ENCODE results near the gene EFEMP1.

The EFEMP1 gene

DNA sequence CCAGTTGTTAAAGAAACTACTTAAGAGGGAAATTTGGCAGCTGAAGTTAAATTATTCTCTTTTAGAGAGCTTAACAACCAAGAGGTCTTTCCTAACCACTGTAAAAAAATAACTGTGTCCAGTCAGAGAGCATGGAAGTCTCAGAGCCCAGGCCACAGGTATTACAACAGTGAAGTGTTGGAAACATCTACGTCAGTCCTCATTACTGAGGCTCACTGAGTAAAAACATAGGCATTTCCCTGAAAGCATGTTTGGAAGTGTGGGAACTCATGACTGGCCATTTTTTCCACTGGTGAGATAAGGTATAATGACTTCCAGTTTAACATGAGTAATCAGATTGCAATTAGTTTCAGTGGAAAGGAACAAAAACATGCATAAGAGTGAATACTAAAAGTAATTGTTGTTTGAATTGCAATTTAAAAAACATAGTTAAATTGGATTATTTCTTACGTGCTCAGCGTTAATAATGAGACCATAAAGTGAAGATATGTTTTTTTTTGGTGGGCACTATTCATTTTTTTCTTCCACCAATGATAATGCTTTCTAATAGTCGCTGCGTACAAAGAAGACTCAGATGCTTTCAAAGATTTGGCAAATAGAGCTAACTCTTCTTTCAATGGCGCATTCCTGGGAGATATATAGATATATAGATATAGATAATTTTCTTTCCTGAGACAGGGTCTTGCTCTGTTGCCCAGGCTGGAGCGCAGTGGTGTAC is 60.8 kb downstream of the EFEMP1 start:
- Histone ChIP-seq H3K9me3 (no peaks in the 10 kb centered on the region), H3K27ac (peak overlapping the region; percentile 69; the same call in 1 of the 2 replicates)

DNA sequence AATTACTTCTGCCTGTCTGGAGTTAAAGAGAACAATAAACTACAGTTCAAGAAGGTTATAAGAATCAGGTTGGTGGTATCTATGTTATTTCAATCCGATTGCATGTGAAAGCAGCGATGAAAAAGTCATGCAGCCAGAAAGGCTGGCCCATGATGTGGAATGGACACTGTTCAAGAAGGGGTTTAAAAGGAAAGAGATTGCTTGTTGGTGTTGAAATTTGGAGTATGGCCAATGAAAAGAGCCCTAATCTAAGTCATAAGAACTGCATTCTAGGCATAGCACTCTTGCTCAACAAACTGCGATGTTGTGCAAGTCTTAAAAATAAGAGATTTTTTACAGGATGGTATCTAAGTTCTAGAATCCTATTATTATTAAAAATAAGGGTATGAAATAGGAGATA is 61.3 kb downstream of the EFEMP1 start:
- peak overlapping the region; percentile 60 for H3K4me2 ChIP-seq
- peaks cover 78% of the 10 kb centered on the region for H3K4me1 ChIP-seq
- no peaks in the 10 kb centered on the region for H3K9me3 ChIP-seq
- no peak overlapping the region for H3K9ac ChIP-seq
- peak overlapping the region; percentile 69; the same call in 1 of the 2 replicates for H3K27ac ChIP-seq
- no peaks in the 10 kb centered on the region for H3K36me3 ChIP-seq
- no peak for TF ChIP-seq Cebpa-rat (IDR thresholded peaks at IDR 0.05)
- H4K20me1 ChIP-seq: no peaks in the 10 kb centered on the region
- no peak overlapping the region for H3K4me3 ChIP-seq
- no peaks in the 10 kb centered on the region for H3K27me3 ChIP-seq

More for the DNA sequence above, 60.8 kb downstream of the EFEMP1 start:
- peak overlapping the region; percentile 60; the same call in 1 of the 2 replicates for H3K4me2 ChIP-seq
- TF ChIP-seq Cebpa-rat (IDR thresholded peaks at IDR 0.05): no peak
- peaks cover 75% of the 10 kb centered on the region for H3K4me1 ChIP-seq
- H3K4me3 ChIP-seq: no peak overlapping the region
- no peaks in the 10 kb centered on the region; the same call in 1 of the 2 replicates for H3K36me3 ChIP-seq
- no peak overlapping the region for H3K9ac ChIP-seq
- no peaks in the 10 kb centered on the region for H4K20me1 ChIP-seq
- no peaks in the 10 kb centered on the region for H3K27me3 ChIP-seq

DNA sequence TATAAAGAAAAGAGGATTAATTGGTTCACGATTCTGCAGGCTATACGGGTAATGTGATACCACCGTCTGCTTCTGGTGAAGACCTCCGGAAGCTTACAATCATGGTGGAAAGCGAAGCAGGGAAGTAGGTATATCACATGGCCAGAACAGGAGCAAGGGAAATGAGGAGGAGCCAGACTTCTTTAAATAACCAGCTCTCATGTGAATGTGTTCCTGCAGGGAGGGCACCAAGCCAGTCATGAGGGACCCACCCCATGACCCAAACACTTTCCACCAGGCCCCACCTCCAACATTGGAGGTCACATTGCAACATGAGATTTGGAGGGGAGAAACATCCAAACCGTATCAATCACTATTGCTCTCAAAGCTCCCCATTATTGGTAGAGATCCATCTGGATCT is 61.8 kb downstream of the EFEMP1 start:
- TF ChIP-seq Cebpa-rat (IDR thresholded peaks at IDR 0.05): no peak
- Histone ChIP-seq H3K36me3 (no peaks in the 10 kb centered on the region), H4K20me1 (no peaks in the 10 kb centered on the region), H3K4me2 (peak overlapping the region; percentile 60), H3K27me3 (no peaks in the 10 kb centered on the region), H3K4me3 (no peak overlapping the region), H3K9me3 (peaks cover 3% of the 10 kb centered on the region; the same call in 1 of the 2 replicates), H3K27ac (peak overlapping the region; percentile 69), H3K4me1 (peaks cover 82% of the 10 kb centered on the region), H3K9ac (no peak overlapping the region)

DNA sequence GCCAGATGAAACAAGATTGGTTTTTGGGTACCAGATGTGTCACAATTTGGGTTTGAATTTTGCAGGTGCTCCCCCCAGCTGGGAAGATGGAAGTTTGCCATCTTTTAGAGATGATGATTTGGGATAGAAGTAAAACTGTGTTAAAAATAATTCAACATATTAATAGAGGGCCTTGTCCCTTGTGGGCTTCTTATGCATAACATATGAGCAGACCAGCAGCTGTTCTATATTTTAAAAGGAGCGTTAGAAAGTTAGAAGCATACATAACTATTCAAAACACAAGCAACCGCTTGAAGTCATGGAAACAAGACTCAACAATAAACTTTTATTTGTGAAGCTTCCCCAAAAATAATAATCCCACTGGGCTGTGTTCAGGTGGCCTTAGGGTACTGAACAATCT is 62.8 kb downstream of the EFEMP1 start:
- no peaks in the 10 kb centered on the region for H4K20me1 ChIP-seq
- H3K4me3 ChIP-seq: no peak overlapping the region
- peak overlapping the region; percentile 69 for H3K27ac ChIP-seq
- no peak overlapping the region for H3K9ac ChIP-seq
- peaks cover 82% of the 10 kb centered on the region for H3K4me1 ChIP-seq
- TF ChIP-seq Cebpa-rat (IDR thresholded peaks at IDR 0.05): no peak
- H3K36me3 ChIP-seq: no peaks in the 10 kb centered on the region
- H3K4me2 ChIP-seq: peak overlapping the region; percentile 60
- H3K27me3 ChIP-seq: no peaks in the 10 kb centered on the region
- peaks cover 3% of the 10 kb centered on the region; the same call in 1 of the 2 replicates for H3K9me3 ChIP-seq

DNA sequence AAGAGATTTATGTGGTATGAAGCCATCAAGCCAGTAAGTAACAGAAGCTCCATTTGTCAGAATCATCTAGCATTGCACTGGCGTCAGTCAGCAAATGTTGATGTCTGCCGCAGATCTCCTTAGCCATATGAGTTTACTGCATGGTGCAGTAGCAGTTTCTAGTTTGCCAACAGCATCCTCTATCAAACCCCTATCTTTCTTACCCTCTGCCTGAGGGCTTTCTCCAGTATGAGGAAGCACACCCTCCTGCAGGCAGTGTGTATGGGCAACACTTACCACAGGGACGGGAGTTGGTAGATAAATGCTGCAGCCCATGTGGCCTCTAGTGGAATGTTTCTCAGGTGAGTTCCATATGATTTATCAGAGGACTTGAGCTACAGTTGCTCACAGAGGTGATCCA is 63.7 kb downstream of the EFEMP1 start:
- Histone ChIP-seq H3K4me3 (peak overlapping the region; percentile 4; the same call in 1 of the 2 replicates), H3K36me3 (no peaks in the 10 kb centered on the region), H4K20me1 (no peaks in the 10 kb centered on the region), H3K27me3 (no peaks in the 10 kb centered on the region), H3K9me3 (peaks cover 3% of the 10 kb centered on the region; the same call in 1 of the 2 replicates), H3K9ac (peak overlapping the region; percentile 20; the same call in 1 of the 2 replicates), H3K27ac (peak overlapping the region; percentile 69), H3K4me2 (peak overlapping the region; percentile 60), H3K4me1 (peaks cover 74% of the 10 kb centered on the region)
- no peak for TF ChIP-seq Cebpa-rat (IDR thresholded peaks at IDR 0.05)

DNA sequence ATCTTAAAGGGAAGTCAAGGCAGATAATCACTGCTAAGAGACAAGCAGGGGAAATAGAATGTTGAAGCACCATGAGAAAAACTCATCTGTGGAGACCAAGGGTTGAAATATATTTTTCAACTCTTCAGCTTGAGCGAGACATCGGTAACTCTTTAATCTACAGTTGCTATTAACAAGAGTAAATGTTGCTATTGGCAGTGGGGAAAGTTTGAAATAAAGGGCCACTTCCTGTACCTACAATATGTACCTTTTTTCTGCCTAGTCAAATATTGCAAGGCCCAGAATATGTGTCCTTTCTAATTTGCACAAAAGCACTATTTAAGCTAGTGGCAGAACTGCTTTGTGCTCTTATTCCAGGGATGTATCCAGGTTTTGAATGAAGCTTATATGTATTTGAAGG is 65.8 kb downstream of the EFEMP1 start:
- Histone ChIP-seq H3K9me3 (peaks cover 13% of the 10 kb centered on the region; the same call in 1 of the 2 replicates), H3K27me3 (no peaks in the 10 kb centered on the region), H3K4me2 (peak overlapping the region; percentile 15; the same call in 1 of the 2 replicates), H3K4me3 (no peak overlapping the region), H3K27ac (no peak overlapping the region; the same call in 1 of the 2 replicates), H3K4me1 (peaks cover 61% of the 10 kb centered on the region), H3K9ac (no peak overlapping the region), H4K20me1 (no peaks in the 10 kb centered on the region), H3K36me3 (no peaks in the 10 kb centered on the region)
- no peak for TF ChIP-seq Cebpa-rat (IDR thresholded peaks at IDR 0.05)

DNA sequence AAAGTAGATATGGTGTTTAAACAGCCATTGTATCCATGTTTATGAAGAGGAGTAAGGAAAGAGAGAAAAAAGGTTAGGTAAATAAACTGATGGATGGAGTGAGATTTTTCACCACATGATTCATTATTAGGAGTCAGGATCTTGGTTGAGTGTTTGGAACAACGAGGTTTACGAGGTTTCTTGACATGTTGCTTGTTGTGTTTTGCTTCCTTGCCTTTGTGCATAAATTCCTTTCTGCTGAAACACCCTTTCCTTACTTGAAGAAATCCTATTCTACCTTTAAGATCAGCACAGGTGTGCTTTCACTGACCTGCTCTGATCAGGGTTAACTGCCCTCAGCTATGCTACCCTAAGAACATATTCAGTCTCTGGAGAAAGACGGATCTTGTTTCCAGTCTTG is 66.6 kb downstream of the EFEMP1 start:
- H3K4me1 ChIP-seq: peaks cover 52% of the 10 kb centered on the region
- no peaks in the 10 kb centered on the region for H3K36me3 ChIP-seq
- H3K4me2 ChIP-seq: no peak overlapping the region
- H4K20me1 ChIP-seq: no peaks in the 10 kb centered on the region
- H3K27ac ChIP-seq: peak overlapping the region; percentile 1
- peaks cover 21% of the 10 kb centered on the region; the same call in 1 of the 2 replicates for H3K9me3 ChIP-seq
- H3K4me3 ChIP-seq: no peak overlapping the region
- no peak for TF ChIP-seq Cebpa-rat (IDR thresholded peaks at IDR 0.05)
- no peak overlapping the region for H3K9ac ChIP-seq
- no peaks in the 10 kb centered on the region for H3K27me3 ChIP-seq

DNA sequence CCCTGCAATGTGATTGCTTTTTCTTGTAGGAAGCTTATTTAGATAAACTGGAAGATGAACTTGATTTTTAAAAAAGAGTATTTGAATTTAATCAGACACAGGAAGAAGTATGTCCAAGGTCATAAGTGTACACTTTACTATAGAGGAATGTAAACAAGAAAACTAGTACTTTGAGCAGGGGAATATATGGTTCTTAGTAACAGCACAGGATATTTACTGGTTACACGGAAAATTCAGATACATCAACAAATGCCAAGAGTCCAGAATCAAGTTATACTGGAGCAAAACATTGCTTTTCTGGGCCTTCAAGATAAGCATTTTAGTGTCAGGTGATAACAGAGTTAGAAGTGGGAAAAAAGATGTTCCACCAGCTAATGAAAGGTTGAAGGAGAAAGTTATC is 75.5 kb downstream of the EFEMP1 start:
- Histone ChIP-seq H3K27ac (no peak overlapping the region), H3K9me3 (peaks cover 27% of the 10 kb centered on the region), H3K27me3 (no peaks in the 10 kb centered on the region), H3K9ac (no peak overlapping the region), H3K36me3 (no peaks in the 10 kb centered on the region), H4K20me1 (no peaks in the 10 kb centered on the region), H3K4me1 (peaks cover 24% of the 10 kb centered on the region), H3K4me2 (peak overlapping the region; percentile 3), H3K4me3 (no peak overlapping the region)
- TF ChIP-seq Cebpa-rat (IDR thresholded peaks at IDR 0.05): no peak

DNA sequence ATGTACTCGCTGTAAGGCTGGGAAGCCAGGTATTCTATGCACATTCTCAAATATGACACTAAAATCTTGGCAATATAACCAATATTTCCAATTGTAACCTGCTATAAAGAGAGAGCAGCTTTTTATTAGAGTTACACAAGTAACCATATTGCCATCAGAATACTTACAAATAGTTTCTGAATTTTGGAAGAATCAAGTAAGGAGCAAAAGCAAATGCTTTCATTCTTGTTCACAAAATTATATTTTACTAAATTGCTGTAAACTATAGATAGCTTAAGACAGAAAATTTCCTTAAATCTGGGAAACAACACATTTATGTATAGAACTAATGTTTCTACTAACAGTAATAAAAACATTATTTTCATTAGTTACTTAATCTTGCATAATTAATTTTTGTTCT is 77.2 kb downstream of the EFEMP1 start:
- no peaks in the 10 kb centered on the region for H3K27me3 ChIP-seq
- no peak overlapping the region for H3K27ac ChIP-seq
- H3K9ac ChIP-seq: no peak overlapping the region
- TF ChIP-seq Cebpa-rat (IDR thresholded peaks at IDR 0.05): no peak
- no peaks in the 10 kb centered on the region for H4K20me1 ChIP-seq
- H3K4me1 ChIP-seq: peaks cover 24% of the 10 kb centered on the region
- no peak overlapping the region for H3K4me2 ChIP-seq
- no peaks in the 10 kb centered on the region for H3K36me3 ChIP-seq
- H3K9me3 ChIP-seq: peaks cover 18% of the 10 kb centered on the region
- no peak overlapping the region for H3K4me3 ChIP-seq

DNA sequence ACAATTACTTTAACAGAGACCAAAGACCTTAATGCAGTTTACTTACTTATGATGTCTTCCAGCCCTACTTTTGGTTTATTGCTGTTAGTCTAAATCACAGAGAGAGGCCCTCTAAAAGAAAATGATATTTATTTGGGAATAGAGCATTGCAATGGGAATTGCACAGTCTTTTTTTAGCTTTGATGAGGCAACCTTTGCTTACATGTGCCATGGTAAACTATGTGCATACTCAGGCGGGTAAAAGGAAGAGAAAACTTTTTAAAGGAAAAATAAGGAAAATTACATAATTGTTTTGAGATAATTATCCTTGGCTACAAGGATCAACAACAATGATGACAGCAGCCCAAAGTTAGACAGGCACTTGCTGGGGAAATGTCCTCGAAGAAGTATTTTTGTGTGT is 78.6 kb downstream of the EFEMP1 start:
- no peaks in the 10 kb centered on the region for H3K27me3 ChIP-seq
- no peak overlapping the region for H3K27ac ChIP-seq
- H3K4me3 ChIP-seq: no peak overlapping the region
- no peaks in the 10 kb centered on the region for H4K20me1 ChIP-seq
- no peak overlapping the region for H3K9ac ChIP-seq
- no peaks in the 10 kb centered on the region for H3K36me3 ChIP-seq
- no peak for TF ChIP-seq Cebpa-rat (IDR thresholded peaks at IDR 0.05)
- H3K9me3 ChIP-seq: peaks cover 18% of the 10 kb centered on the region
- no peak overlapping the region for H3K4me2 ChIP-seq
- H3K4me1 ChIP-seq: peaks cover 32% of the 10 kb centered on the region
